IMR-90 (cell line): ENCODE measurements around the gene LEMD3. TPM values are rescaled to one million over a fixed set of nuclear protein-coding genes. Genes with fewer than 3 reads are reported as not detected.

Experiments
- ATAC-seq: fragments of 200-7000 bp; cut with Tn5 transposase; 2 replicates; pipeline ENCODE4 v1.9.1; 2020; ENCODE audit warnings: low read depth, mild to moderate bottlenecking, moderate library complexity
- BruUV-seq: library from RNA; stranded (reverse); fragments of 400-500 nt; replicated peaks from 2 replicates; lab custom pipeline; 2021; lab: Mats Ljungman, UMichigan
- CTCF ChIA-PET: fragments of 300-600 bp; formaldehyde crosslinking; extraction: SDS; loops from one replicate; lab custom pipeline; 2021; ENCODE audit warnings: antibody characterized with exemption; lab: Yijun Ruan, JAX
- POLR2A ChIA-PET: fragments of 300-600 bp; sonication (Branson Sonifier 250); formaldehyde crosslinking; loops from one replicate; lab custom pipeline; 2022; ENCODE audit warnings: antibody characterized with exemption; ENCODE audit not compliant: unreplicated experiment; lab: Charles Lee
- DNase-seq: peaks from one replicate; pipeline ENCODE4 v3.0.0; 2013
- H2AFZ ChIP-seq: replicated peaks from 2 replicates; pipeline ENCODE3; 2013; ENCODE audit warnings: low read length, mild to moderate bottlenecking; ENCODE audit not compliant: poor library complexity
- H2AK5ac ChIP-seq: 2 replicates; pipeline ENCODE4 v1.6.1; 2013; ENCODE audit warnings: low read depth, low read length, inconsistent platforms
- H2AK9ac ChIP-seq: replicated peaks from 2 replicates; pipeline ENCODE3; 2013; ENCODE audit warnings: mild to moderate bottlenecking, low read depth, low read length, moderate library complexity; ENCODE audit not compliant: poor library complexity
- H2BK120ac ChIP-seq: 2 replicates; pipeline ENCODE4 v1.6.1; 2013; ENCODE audit warnings: low read depth, low read length, inconsistent platforms
- H2BK15ac ChIP-seq: 3 replicates; pipeline ENCODE4 v1.6.1; 2013; ENCODE audit warnings: low read depth, low read length, inconsistent platforms
- H2BK20ac ChIP-seq: 2 replicates; pipeline ENCODE4 v1.6.1; 2013; ENCODE audit warnings: low read depth, mild to moderate bottlenecking, inconsistent platforms, low read length, moderate library complexity
- H2BK5ac ChIP-seq: 2 replicates; pipeline ENCODE4 v1.6.1; 2013; ENCODE audit warnings: mild to moderate bottlenecking, low read depth, low read length, inconsistent platforms; ENCODE audit not compliant: poor library complexity, severe bottlenecking
- H3K14ac ChIP-seq: replicated peaks from 2 replicates; pipeline ENCODE4 v1.6.1; 2013; ENCODE audit warnings: low read depth, low read length, inconsistent platforms
- H3K18ac ChIP-seq: 2 replicates; pipeline ENCODE4 v1.6.1; 2013; ENCODE audit warnings: low read depth, low read length, control low read depth
- H3K23ac ChIP-seq: 2 replicates; pipeline ENCODE4 v1.6.1; 2013; ENCODE audit warnings: low read depth, low read length, inconsistent platforms
- H3K27ac ChIP-seq: 2 replicates; pipeline ENCODE4 v1.5.1; 2013; ENCODE audit warnings: mild to moderate bottlenecking, control low read depth, low read length; ENCODE audit not compliant: insufficient read depth
- H3K27me3 ChIP-seq: 2 replicates; pipeline ENCODE4 v1.6.1; 2013; ENCODE audit warnings: low read length; ENCODE audit not compliant: control insufficient read depth, insufficient read depth
- H3K36me3 ChIP-seq: 2 replicates; pipeline ENCODE4 v1.6.1; 2013; ENCODE audit warnings: low read length, mixed read lengths; ENCODE audit not compliant: control insufficient read depth, insufficient read depth
- H3K4ac ChIP-seq: 2 replicates; pipeline ENCODE4 v1.6.1; 2013; ENCODE audit warnings: low read depth, low read length, inconsistent platforms
- H3K4me1 ChIP-seq: 2 replicates; pipeline ENCODE4 v1.6.1; 2013; ENCODE audit warnings: low read length, mixed read lengths; ENCODE audit not compliant: control insufficient read depth, insufficient read depth
- H3K4me2 ChIP-seq: 2 replicates; pipeline ENCODE4 v1.6.1; 2013; ENCODE audit warnings: low read depth, mild to moderate bottlenecking, control low read depth, low read length, moderate library complexity
- H3K4me3 ChIP-seq: 2 replicates; pipeline ENCODE4 v1.5.1; 2013; ENCODE audit warnings: low read depth, mild to moderate bottlenecking, control low read depth, low read length, moderate library complexity; ENCODE audit not compliant: insufficient read depth
- H3K56ac ChIP-seq: 2 replicates; pipeline ENCODE4 v1.6.1; 2013; ENCODE audit warnings: low read length, inconsistent platforms; ENCODE audit not compliant: insufficient read depth; ENCODE audit errors: extremely low read depth
- H3K79me1 ChIP-seq, 2 experiments: 2 replicates each; pipeline ENCODE4 v1.6.1; 2013; ENCODE audit warnings: low read length in 2 of 2, inconsistent platforms in 1 of 2, low read depth in 1 of 2
- H3K9ac ChIP-seq: 2 replicates; pipeline ENCODE4 v1.6.1; 2013; ENCODE audit warnings: low read depth, low read length, control low read depth
- H3K9me1 ChIP-seq: 2 replicates; pipeline ENCODE4 v1.6.1; 2013; ENCODE audit warnings: low read length, inconsistent platforms; ENCODE audit not compliant: insufficient read depth
- H3K9me3 ChIP-seq: 2 replicates; pipeline ENCODE4 v1.6.1; 2013; ENCODE audit warnings: low read length; ENCODE audit not compliant: control insufficient read depth, insufficient read depth
- H4K20me1 ChIP-seq: 2 replicates; pipeline ENCODE4 v1.6.1; 2013; ENCODE audit warnings: low read length, inconsistent platforms; ENCODE audit not compliant: insufficient read depth
- H4K5ac ChIP-seq: 2 replicates; pipeline ENCODE4 v1.6.1; 2013; ENCODE audit warnings: mild to moderate bottlenecking, low read depth, low read length, control low read depth
- H4K8ac ChIP-seq, 2 experiments: 2 replicates each; pipeline ENCODE4 v1.6.1; 2013; ENCODE audit warnings: low read depth in 2 of 2, low read length in 2 of 2, control low read depth in 1 of 2, inconsistent platforms in 1 of 2
- H4K91ac ChIP-seq: 2 replicates; pipeline ENCODE4 v1.6.1; 2013; ENCODE audit warnings: low read depth, low read length, inconsistent platforms; ENCODE audit not compliant: insufficient read depth
- CEBPB ChIP-seq: IDR thresholded peaks from 2 replicates; pipeline ENCODE4 v1.6.1; 2012; ENCODE audit warnings: low read depth, low read length, improper control_type of control experiment
- MXI1 ChIP-seq: IDR thresholded peaks from 2 replicates; pipeline ENCODE4 v1.6.1; 2012; ENCODE audit warnings: low read depth, mild to moderate bottlenecking, low read length, moderate library complexity, borderline replicate concordance
- USF2 ChIP-seq: fragments of 150-350 bp; IDR thresholded peaks from 2 replicates; pipeline ENCODE4 v1.6.1; 2017; ENCODE audit warnings: mild to moderate bottlenecking, antibody characterized with exemption, low read length, low read depth
- WGBS, 2 experiments: methylation state at CpG; one replicate each; pipeline versions ENCODE4 v1.1.5 to v1.1.7; 2013; ENCODE audit warnings: missing lambda C conversion rate in 2 of 2; ENCODE audit not compliant: insufficient read length in 1 of 2; ENCODE audit errors: extremely low coverage in 2 of 2; 5-methylcytosine and 5-hydroxymethylcytosine counted together
- dilution Hi-C: fragments of 300-500 bp; cut with HindIII; formaldehyde crosslinking; loops from one replicate; pipeline ENCODE4 v1.14.3; 2018; ENCODE audit warnings: low sequenced_read_pairs; ENCODE audit not compliant: unreplicated experiment
- in situ Hi-C: fragments of 300-500 bp; cut with MboI; formaldehyde crosslinking; loops from 3 replicates; pipeline ENCODE4 v1.14.3; 2019; ENCODE audit warnings: low sequenced_read_pairs, inconsistent platforms, mixed read lengths
- intact Hi-C: fragments of 100-400 bp; cut with micrococcal nuclease; formaldehyde crosslinking; loops from 2 replicates; pipeline ENCODE4 v1.10.0; 2022
- polyA plus RNA-seq, 3 experiments: library from polyadenylated mRNA; depleted of rRNA; stranded (reverse); fragments of >200 nt; gene quantifications; 2 replicates each; pipeline ENCODE4 v1.2.3, GENCODE V29; 2012; ENCODE audit warnings: low replicate concordance in 1 of 3
- total RNA-seq: library from RNA; depleted of rRNA; stranded (reverse); fragments of >200 nt; gene quantifications from 2 replicates; pipeline ENCODE4 v1.2.3, GENCODE V29; 2012

LEMD3 gene
- total and polyA plus RNA-seq, 2 of the 4 experiments (the other 2 are of a cell fraction), result 5.5 to 9.9 TPM

GRCh38 chr12:65266408-65266807 is 97.0 kb downstream of the LEMD3 start:
- no peak for TF ChIP-seq MXI1
- TF ChIP-seq CEBPB, result no peak
- no peak for TF ChIP-seq USF2
- CTCF ChIA-PET, result no interaction called here

More at GRCh38 chr12:65266408-65266807, 97.0 kb downstream of the LEMD3 start:
- H3K79me1 ChIP-seq, result no peaks in the 10 kb centered on the region
- H2AK5ac ChIP-seq, result no peak overlapping the region
- no peak overlapping the region for H3K14ac ChIP-seq
- H3K9me3 ChIP-seq, result no peaks in the 10 kb centered on the region
- no peaks in the 10 kb centered on the region for H3K36me3 ChIP-seq
- no peak overlapping the region for H4K5ac ChIP-seq
- no peak overlapping the region for H2BK5ac ChIP-seq
- H4K91ac ChIP-seq, result no peak overlapping the region
- POLR2A ChIA-PET, result no interaction called here
- H2AFZ ChIP-seq, result no peak overlapping the region
- in situ Hi-C loops, result no loop called here
- no peak overlapping the region for H2BK20ac ChIP-seq
- H3K9ac ChIP-seq, result no peak overlapping the region
- no peak overlapping the region for H2BK120ac ChIP-seq
- no peaks in the 10 kb centered on the region for H3K4me1 ChIP-seq
- H2AK9ac ChIP-seq, result no peak overlapping the region
- H3K27me3 ChIP-seq, result no peaks in the 10 kb centered on the region
- BruUV-seq, result no TSS peak
- H3K56ac ChIP-seq, result no peak overlapping the region
- H3K4me3 ChIP-seq, result no peak overlapping the region
- intact Hi-C loops, result no loop called here
- H3K18ac ChIP-seq, result no peak overlapping the region
- H3K23ac ChIP-seq, result no peak overlapping the region
- no peak overlapping the region for H3K27ac ChIP-seq
- no peak overlapping the region for H3K4ac ChIP-seq
- H3K9me1 ChIP-seq, result no peaks in the 10 kb centered on the region
- no peak overlapping the region for H3K4me2 ChIP-seq
- no peak overlapping the region for H4K8ac ChIP-seq
- H4K20me1 ChIP-seq, result no peaks in the 10 kb centered on the region
- dilution Hi-C loops, result no loop called here
- no CpG with 5 or more reads among the region's 3 CpGs for WGBS, 2 experiments
- no peak for DNase-seq
- ATAC-seq, result no peak
- no peak overlapping the region for H2BK15ac ChIP-seq
